Colonic mucosa (tissue), 4 donors: ENCODE data around the gene HIRIP3. TPM values are rescaled to one million over a fixed set of nuclear protein-coding genes. Genes with fewer than 3 reads are reported as not detected.

ENCODE experiments used
- DNase-seq: peaks from one replicate; pipeline ENCODE4 v3.0.0-alpha.2; 2020
- H3K27ac ChIP-seq: fragments of 200-600 bp; one replicate; pipeline ENCODE4 v1.8.0; 2021
- H3K27me3 ChIP-seq: fragments of 200-600 bp; one replicate; pipeline ENCODE4 v1.8.0; 2021
- H3K36me3 ChIP-seq: fragments of 200-600 bp; one replicate; pipeline ENCODE4 v1.8.0; 2021
- H3K4me1 ChIP-seq: fragments of 200-600 bp; one replicate; pipeline ENCODE4 v1.8.0; 2021; ENCODE audit warnings: mild to moderate bottlenecking
- H3K4me3 ChIP-seq: fragments of 200-600 bp; one replicate; pipeline ENCODE4 v1.8.0; 2021
- H3K9ac ChIP-seq, 2 donors: one replicate each; pipeline ENCODE4 v1.7.0; 2013; ENCODE audit warnings: control low read depth in 2 of 2, low read depth in 2 of 2, low read length in 2 of 2
- H3K9me3 ChIP-seq: fragments of 200-600 bp; one replicate; pipeline ENCODE4 v1.8.0; 2021
- intact Hi-C: fragments of 100-400 bp; cut with DNase I; formaldehyde crosslinking; loops from one replicate; pipeline ENCODE4 v1.14.1; 2022
- total RNA-seq, 2 donors: library from RNA; stranded (reverse); fragmentation: NEBNext Ultra II Directional in 1 of 2; extraction: Animal tissue kit (Norgen Biotek cat#: 25700) in 1 of 2; gene quantifications; one replicate each; pipeline ENCODE4 v1.2.1, GENCODE V29; 2021
- TF ChIP-seq, protein P1 (sequence below): fragments of 200-600 bp; IDR thresholded peaks from one replicate; pipeline ENCODE4 v1.8.0; 2022; ENCODE audit warnings: antibody characterized with exemption, mild to moderate bottlenecking
- donor health status: healthy.
- donor health status: DM: no; HTN: no; CAD: no.
- donor health status: DM: no; HTN: no; CAD: no.

The HIRIP3 gene
- total RNA-seq, 2 donors from 2014 or later: 7.5 to 18.4 TPM

DNA sequence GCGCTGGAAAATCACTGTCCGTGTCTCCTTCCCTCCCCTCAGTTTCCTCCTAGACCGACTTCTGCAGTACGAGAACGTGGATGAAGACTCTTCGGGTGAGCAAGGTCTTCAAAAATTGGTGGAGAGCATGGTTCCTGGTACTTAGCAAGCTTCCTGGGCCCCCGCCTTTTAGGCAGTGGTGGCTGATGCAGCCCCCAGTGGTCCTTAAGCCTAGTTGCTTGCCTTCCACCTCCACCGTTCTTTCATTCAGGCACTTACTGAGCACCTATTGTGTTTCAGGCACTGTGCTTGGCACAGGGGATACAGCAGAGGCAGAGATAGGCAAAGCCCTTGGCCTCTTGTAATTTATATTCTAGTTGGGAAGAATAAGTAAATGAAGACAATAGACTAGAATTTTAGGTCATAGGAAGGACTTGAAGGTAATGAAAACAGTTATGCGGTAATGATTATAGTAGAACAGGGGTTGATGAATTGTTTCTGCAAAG is 1.4 kb upstream of the HIRIP3 start:
- peaks cover 4% of the 10 kb centered on the region for H3K4me1 ChIP-seq
- intact Hi-C loops: no loop called here
- H3K27me3 ChIP-seq: no peaks in the 10 kb centered on the region
- no peak for DNase-seq
- TF ChIP-seq, protein P1, sequence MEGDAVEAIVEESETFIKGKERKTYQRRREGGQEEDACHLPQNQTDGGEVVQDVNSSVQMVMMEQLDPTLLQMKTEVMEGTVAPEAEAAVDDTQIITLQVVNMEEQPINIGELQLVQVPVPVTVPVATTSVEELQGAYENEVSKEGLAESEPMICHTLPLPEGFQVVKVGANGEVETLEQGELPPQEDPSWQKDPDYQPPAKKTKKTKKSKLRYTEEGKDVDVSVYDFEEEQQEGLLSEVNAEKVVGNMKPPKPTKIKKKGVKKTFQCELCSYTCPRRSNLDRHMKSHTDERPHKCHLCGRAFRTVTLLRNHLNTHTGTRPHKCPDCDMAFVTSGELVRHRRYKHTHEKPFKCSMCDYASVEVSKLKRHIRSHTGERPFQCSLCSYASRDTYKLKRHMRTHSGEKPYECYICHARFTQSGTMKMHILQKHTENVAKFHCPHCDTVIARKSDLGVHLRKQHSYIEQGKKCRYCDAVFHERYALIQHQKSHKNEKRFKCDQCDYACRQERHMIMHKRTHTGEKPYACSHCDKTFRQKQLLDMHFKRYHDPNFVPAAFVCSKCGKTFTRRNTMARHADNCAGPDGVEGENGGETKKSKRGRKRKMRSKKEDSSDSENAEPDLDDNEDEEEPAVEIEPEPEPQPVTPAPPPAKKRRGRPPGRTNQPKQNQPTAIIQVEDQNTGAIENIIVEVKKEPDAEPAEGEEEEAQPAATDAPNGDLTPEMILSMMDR: no peak
- H3K36me3 ChIP-seq: no peaks in the 10 kb centered on the region
- H3K27ac ChIP-seq: peak overlapping the region; percentile 94
- no peaks in the 10 kb centered on the region for H3K9me3 ChIP-seq
- peak overlapping the region; percentile 78 for H3K4me3 ChIP-seq
- peak overlapping the region; percentile 52 to 95 for H3K9ac ChIP-seq

DNA sequence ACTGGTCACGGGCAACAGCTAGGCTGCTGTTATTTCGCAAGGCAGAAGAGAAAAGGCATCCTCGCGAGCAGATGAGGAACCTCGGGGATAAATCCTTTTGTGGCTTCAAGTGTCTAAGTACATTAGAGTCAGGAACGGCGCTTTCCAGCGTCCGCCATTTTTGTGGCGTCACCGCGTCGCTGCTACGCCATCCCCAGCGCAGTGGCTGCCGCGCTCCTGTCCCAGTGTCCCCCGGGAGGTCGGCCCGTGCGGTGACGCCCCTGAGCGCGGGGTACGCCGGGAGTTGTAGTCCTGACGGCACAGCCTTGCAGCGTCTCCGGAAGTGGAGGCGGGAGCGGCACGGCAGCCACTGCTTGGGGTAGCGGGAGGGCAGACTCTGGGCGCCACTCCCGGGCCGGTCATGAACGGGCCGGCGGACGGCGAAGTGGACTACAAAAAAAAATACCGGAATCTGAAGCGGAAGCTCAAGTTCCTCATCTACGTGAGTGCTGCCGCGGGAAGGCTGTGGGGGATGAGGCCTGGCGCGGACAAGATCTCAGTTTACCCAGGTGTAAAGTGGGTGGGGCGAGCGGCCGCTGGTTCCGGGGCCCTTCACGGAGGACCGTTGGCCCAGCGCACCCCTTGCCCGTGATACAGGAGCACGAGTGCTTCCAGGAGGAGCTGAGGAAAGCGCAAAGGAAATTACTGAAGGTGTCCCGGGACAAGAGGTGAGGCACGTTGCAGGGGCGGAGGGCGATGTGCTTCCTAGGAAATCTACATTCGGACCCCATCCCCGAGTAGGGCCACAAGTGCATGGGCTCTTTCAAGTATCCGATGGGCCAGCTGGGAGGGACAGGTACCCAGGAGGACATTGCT is 721 bp upstream of the HIRIP3 start, which contains the start of gene INO80E:
INO80E (plus strand) TSS at position 331 of the 855 bp plus-strand sequence; CDS start at position 401, 70 bp downstream.
- H3K36me3 ChIP-seq: no peaks in the 10 kb centered on the region
- H3K4me3 ChIP-seq: peak within 1 kb of the TSS; percentile 78
- H3K9me3 ChIP-seq: no peaks in the 10 kb centered on the region
- peak within 1 kb of the TSS; percentile 94 for H3K27ac ChIP-seq
- TF ChIP-seq, protein P1: no peak
- H3K4me1 ChIP-seq: peaks cover 4% of the 10 kb centered on the region
- H3K9ac ChIP-seq: peak within 1 kb of the TSS; percentile 77 to 95
- intact Hi-C loops: no loop called here
- DNase-seq: peak; percentile 99
- H3K27me3 ChIP-seq: no peaks in the 10 kb centered on the region

DNA sequence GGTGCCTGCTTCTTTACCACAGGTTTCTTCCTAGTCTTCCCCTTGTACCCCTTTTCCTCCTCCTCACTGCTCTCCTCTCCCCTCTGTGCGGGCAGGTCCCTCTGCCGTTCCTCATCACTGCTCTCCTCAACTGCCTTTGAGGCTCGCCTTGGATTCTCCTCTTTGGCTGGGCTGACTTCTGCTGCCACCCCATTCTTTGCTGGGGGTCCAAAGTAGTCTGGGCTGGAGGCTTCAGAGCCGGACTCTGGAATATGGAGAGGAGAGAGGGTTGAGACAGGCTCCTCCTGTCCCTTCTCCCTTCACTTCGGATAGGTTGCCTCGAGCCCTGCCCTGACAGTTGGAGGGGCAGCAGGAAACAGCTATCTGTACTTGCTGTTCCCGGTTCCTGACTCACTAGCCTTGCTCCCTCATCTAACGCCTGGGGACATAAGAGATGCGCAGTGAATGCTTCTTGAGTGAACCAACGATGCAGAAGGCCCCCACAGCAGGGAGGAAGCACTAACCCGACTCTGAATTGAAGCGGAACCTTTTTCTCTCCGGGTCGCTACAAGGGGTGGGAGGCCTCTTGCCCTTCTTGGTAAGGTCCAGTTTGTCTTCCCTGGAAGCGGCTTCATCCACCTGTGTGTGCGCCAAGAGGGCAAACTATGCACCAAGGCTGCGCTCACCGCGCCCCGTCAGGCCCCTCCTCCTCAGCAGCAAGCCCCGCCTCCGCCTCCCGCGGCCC is 655 bp downstream of the HIRIP3 start:
- Histone ChIP-seq H3K9ac (peak overlapping the region; percentile 68 to 95), H3K27ac (peak overlapping the region; percentile 94), H3K4me3 (peak overlapping the region; percentile 78), H3K9me3 (no peaks in the 10 kb centered on the region), H3K36me3 (no peaks in the 10 kb centered on the region), H3K27me3 (no peaks in the 10 kb centered on the region), H3K4me1 (peaks cover 6% of the 10 kb centered on the region)
- peak; percentile 89 for DNase-seq
- intact Hi-C loops: no loop called here
- TF ChIP-seq, protein P1: no peak

DNA sequence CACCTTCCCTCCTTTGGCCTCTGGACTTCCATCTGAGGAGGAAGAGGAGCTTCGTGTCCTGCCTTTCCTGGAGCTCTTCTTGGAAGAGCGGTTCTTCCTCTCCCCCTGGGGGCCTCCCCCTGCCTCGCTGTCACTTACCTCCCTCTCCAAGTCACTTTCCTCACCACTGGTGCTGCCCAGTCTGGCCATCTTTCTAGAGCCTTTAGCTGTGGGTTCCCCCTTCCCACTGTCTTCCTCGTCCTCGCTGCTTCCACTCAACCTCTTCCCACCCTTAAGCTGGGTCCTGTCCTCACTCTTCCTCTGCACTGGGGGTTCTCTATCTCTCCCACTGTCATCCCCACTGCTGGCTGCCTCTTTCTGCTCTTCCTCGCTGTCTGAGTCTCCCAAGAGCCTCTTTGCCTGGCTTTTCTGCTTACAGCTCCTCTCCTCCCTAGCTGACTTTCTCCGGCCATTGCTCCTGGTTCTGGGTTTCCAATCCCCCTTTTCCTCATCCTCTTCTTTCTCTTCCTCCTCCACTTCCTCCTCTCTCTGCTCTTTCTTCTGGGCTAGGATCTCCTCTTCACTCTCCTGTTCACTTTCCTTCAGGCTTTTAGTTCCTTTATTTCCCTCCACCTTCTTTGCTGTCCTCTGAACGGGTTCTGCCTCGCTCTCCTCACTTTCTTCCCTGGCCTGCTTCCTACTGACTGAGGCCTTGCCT is 1.4 kb downstream of the HIRIP3 start:
- intact Hi-C loops: no loop called here

More for the DNA sequence above, 1.4 kb downstream of the HIRIP3 start:
- H3K9ac ChIP-seq: peak overlapping the region; percentile 1 to 95
- no peaks in the 10 kb centered on the region for H3K36me3 ChIP-seq
- no peaks in the 10 kb centered on the region for H3K9me3 ChIP-seq
- TF ChIP-seq, protein P1: no peak
- H3K27me3 ChIP-seq: no peaks in the 10 kb centered on the region
- no peak overlapping the region for H3K4me3 ChIP-seq
- H3K4me1 ChIP-seq: peaks cover 9% of the 10 kb centered on the region
- DNase-seq: no peak
- no peak overlapping the region for H3K27ac ChIP-seq
